ENCODE measurements around the gene SH3RF3.

SH3RF3 gene

DNA sequence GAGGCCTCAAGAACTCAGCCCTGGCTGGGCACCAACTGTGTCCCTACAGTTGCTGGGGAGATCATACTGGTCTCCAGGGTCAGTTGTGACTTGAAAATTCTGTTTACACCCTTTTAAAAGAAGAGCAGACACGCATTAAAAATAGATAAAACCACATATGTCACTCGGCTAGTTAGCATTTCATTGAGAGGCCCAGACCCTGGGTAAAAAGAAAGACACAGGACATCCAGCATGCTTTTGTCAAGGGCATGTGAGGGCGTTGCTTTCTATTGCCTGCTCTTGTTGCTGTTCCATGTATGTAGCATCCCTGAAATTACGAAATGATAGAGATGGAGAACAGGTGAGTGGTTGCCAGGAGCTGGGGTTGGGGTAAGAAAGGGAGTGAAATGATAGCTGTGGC, 390.5 kb downstream of the SH3RF3 start:
- TF ChIP-seq, protein P1, sequence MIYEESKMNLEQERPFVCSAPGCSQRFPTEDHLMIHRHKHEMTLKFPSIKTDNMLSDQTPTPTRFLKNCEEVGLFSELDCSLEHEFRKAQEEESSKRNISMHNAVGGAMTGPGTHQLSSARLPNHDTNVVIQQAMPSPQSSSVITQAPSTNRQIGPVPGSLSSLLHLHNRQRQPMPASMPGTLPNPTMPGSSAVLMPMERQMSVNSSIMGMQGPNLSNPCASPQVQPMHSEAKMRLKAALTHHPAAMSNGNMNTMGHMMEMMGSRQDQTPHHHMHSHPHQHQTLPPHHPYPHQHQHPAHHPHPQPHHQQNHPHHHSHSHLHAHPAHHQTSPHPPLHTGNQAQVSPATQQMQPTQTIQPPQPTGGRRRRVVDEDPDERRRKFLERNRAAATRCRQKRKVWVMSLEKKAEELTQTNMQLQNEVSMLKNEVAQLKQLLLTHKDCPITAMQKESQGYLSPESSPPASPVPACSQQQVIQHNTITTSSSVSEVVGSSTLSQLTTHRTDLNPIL (CRISPR knock-in tag; IDR thresholded peaks at IDR 0.05; ENCODE audit: low read depth) = no peak
- TF ChIP-seq RARB (CRISPR knock-in tag; IDR thresholded peaks at IDR 0.05) = no peak
- TF ChIP-seq ZC3H10 (CRISPR knock-in tag; IDR thresholded peaks at IDR 0.05) = no peak
- TF ChIP-seq OSR1 (CRISPR knock-in tag; IDR thresholded peaks at IDR 0.05) = no peak
- no peak for TF ChIP-seq ZNF8 (CRISPR knock-in tag; IDR thresholded peaks at IDR 0.05)
- ATAC-seq = no peak

DNA sequence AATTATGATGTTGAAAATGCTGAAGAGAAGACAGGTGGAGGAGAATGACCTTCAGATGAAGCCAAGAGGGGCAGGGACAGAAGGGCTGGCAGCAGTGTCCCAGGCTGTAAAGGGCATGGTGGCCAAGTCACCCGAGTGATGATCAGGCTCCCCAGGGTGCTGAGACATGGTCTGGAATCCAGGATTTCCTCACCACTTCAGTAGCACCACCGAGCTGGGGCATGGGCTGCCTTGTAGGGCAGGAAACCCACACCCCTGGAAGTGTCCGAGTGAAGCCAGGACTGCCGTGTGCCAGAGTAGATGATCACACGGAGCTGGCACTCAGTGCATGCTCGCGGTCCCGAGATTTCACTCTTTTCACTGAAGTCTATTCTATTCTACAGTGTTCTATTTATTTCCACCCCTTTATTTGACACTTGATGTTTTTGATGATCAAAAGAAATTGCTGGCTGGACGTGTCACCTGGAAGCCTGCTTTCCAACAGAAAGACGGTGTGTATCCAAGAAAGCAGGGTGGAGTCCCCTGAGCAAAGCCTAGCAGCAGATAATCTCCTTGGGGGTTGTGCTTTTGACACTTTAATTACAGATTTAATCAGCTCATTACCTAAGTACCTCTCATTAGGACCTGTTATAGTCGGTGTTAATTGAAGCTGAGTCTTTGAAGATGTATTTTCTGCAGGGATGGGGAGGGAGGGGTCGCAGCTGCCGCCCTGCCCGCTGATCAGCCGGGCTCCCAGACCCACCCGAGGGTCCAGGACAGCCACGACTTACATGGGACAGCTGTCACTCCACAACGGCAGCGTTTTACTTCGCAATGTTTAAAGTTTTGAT, 392.4 kb downstream of the SH3RF3 start:
- TF ChIP-seq GLIS3 (CRISPR knock-in tag; IDR thresholded peaks at IDR 0.05) = no peak
- TF ChIP-seq ZFP3 (CRISPR knock-in tag; IDR thresholded peaks at IDR 0.05) = no peak
- no peak for TF ChIP-seq PPARA (CRISPR knock-in tag; IDR thresholded peaks at IDR 0.05; ENCODE audit: borderline replicate concordance)
- no peak for TF ChIP-seq ZNF8 (CRISPR knock-in tag; IDR thresholded peaks at IDR 0.05)
- ATAC-seq = no peak

DNA sequence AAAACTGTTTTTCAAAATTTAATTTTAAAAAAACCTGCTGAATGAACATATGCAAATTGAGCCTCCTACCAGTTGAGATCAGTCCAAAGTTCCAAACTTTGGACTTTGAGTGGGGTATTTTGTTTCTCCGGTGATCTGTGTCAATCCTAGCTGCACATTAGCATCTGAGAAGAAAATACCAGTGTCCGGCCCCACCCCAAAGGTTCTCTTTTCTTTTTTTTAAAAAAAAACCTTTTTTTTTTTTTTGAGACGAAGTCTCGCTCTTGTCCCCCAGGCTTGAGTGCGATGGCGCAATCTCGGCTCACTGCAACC, 393.0 kb downstream of the SH3RF3 start:
- ATAC-seq = no peak

DNA sequence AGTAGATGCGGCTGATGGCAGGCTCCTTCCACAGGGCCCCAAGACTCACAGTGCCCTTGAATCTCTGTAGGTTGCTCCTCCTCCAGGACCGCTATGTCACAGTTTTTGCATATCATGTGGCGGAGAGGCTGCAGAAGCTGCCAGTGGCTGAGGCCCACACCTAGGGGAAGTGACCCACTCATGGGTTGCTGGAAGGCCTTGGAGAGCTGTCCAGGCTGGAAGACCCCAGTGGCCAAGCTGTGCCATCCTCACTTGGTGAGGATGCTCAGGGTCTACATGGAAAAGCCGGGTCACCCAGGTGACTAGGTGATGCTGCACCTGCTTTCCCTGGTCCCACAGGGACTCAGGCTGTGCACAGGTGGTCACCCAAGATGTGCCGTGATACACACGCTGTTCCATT, 394.1 kb downstream of the SH3RF3 start:
- no peak for TF ChIP-seq SNAI2 (CRISPR knock-in tag; IDR thresholded peaks at IDR 0.05)
- TF ChIP-seq, protein P2, sequence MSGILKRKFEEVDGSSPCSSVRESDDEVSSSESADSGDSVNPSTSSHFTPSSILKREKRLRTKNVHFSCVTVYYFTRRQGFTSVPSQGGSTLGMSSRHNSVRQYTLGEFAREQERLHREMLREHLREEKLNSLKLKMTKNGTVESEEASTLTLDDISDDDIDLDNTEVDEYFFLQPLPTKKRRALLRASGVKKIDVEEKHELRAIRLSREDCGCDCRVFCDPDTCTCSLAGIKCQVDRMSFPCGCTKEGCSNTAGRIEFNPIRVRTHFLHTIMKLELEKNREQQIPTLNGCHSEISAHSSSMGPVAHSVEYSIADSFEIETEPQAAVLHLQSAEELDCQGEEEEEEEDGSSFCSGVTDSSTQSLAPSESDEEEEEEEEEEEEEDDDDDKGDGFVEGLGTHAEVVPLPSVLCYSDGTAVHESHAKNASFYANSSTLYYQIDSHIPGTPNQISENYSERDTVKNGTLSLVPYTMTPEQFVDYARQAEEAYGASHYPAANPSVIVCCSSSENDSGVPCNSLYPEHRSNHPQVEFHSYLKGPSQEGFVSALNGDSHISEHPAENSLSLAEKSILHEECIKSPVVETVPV (CRISPR knock-in tag; IDR thresholded peaks at IDR 0.05) = no peak
- no peak for ATAC-seq

More for the DNA sequence above, 393.0 kb downstream of the SH3RF3 start:
- TF ChIP-seq, protein P3, sequence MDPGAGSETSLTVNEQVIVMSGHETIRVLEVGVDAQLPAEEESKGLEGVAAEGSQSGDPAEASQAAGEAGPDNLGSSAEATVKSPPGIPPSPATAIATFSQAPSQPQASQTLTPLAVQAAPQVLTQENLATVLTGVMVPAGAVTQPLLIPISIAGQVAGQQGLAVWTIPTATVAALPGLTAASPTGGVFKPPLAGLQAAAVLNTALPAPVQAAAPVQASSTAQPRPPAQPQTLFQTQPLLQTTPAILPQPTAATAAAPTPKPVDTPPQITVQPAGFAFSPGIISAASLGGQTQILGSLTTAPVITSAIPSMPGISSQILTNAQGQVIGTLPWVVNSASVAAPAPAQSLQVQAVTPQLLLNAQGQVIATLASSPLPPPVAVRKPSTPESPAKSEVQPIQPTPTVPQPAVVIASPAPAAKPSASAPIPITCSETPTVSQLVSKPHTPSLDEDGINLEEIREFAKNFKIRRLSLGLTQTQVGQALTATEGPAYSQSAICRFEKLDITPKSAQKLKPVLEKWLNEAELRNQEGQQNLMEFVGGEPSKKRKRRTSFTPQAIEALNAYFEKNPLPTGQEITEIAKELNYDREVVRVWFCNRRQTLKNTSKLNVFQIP (CRISPR knock-in tag; IDR thresholded peaks at IDR 0.05; ENCODE audit: borderline replicate concordance, low read depth) = no peak
- TF ChIP-seq PPARA (CRISPR knock-in tag; IDR thresholded peaks at IDR 0.05; ENCODE audit: borderline replicate concordance) (no peak), ZFP3 (CRISPR knock-in tag; IDR thresholded peaks at IDR 0.05) (no peak), ZC3H10 (CRISPR knock-in tag; IDR thresholded peaks at IDR 0.05) (no peak), OSR1 (CRISPR knock-in tag; IDR thresholded peaks at IDR 0.05) (no peak), ZFP30 (CRISPR knock-in tag; IDR thresholded peaks at IDR 0.05) (no peak), BACH2 (CRISPR knock-in tag; IDR thresholded peaks at IDR 0.05; ENCODE audit: borderline replicate concordance) (no peak), GLIS3 (CRISPR knock-in tag; IDR thresholded peaks at IDR 0.05) (no peak), ISL1 (CRISPR knock-in tag; IDR thresholded peaks at IDR 0.05) (no peak)
- TF ChIP-seq, protein P1 (CRISPR knock-in tag; IDR thresholded peaks at IDR 0.05; ENCODE audit: low read depth) = no peak
- TF ChIP-seq, protein P4, sequence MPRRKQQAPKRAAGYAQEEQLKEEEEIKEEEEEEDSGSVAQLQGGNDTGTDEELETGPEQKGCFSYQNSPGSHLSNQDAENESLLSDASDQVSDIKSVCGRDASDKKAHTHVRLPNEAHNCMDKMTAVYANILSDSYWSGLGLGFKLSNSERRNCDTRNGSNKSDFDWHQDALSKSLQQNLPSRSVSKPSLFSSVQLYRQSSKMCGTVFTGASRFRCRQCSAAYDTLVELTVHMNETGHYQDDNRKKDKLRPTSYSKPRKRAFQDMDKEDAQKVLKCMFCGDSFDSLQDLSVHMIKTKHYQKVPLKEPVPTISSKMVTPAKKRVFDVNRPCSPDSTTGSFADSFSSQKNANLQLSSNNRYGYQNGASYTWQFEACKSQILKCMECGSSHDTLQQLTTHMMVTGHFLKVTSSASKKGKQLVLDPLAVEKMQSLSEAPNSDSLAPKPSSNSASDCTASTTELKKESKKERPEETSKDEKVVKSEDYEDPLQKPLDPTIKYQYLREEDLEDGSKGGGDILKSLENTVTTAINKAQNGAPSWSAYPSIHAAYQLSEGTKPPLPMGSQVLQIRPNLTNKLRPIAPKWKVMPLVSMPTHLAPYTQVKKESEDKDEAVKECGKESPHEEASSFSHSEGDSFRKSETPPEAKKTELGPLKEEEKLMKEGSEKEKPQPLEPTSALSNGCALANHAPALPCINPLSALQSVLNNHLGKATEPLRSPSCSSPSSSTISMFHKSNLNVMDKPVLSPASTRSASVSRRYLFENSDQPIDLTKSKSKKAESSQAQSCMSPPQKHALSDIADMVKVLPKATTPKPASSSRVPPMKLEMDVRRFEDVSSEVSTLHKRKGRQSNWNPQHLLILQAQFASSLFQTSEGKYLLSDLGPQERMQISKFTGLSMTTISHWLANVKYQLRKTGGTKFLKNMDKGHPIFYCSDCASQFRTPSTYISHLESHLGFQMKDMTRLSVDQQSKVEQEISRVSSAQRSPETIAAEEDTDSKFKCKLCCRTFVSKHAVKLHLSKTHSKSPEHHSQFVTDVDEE (CRISPR knock-in tag; IDR thresholded peaks at IDR 0.05) = no peak

All from SK-N-SH treated with all-trans-retinoic acid at 6 μM for 48 hours (cell line).